Thymus (tissue), 14 donors: ENCODE data around the gene ST6GALNAC2. TPM values are rescaled to one million over a fixed set of nuclear protein-coding genes. Genes with fewer than 3 reads are reported as not detected.
A peak's percentile ranks its signal among the peaks of the same experiment; 100 is the strongest.

Source experiments
- DNase-seq, 9 donors: peaks; one replicate each; pipeline ENCODE4 v3.0.0-alpha.2; 2013; ENCODE audit warnings: low spot score in 9 of 9, low read depth in 6 of 9, missing footprints in 1 of 9
- H3K27ac ChIP-seq, 2 donors: one replicate each; pipeline ENCODE4 v1.5.1; 2013; ENCODE audit warnings: control low read depth in 1 of 2, low read depth in 1 of 2, low read length in 1 of 2, mild to moderate bottlenecking in 1 of 2, moderate library complexity in 1 of 2
- H3K27me3 ChIP-seq, 2 donors: one replicate each; pipeline ENCODE4 v1.5.1; 2013; ENCODE audit warnings: low read length in 1 of 2; ENCODE audit not compliant: control insufficient read depth in 2 of 2, insufficient read depth in 1 of 2
- H3K36me3 ChIP-seq, 2 donors: one replicate each; pipeline ENCODE4 v1.5.1; 2013; ENCODE audit warnings: low read length in 1 of 2, mild to moderate bottlenecking in 1 of 2, moderate library complexity in 1 of 2; ENCODE audit not compliant: control insufficient read depth in 2 of 2, insufficient read depth in 2 of 2
- H3K4me1 ChIP-seq, 2 donors: one replicate each; pipeline ENCODE4 v1.5.1; 2013; ENCODE audit warnings: low read length in 2 of 2; ENCODE audit not compliant: control insufficient read depth in 2 of 2, insufficient read depth in 2 of 2
- H3K4me3 ChIP-seq, 2 donors: one replicate each; pipeline ENCODE4 v1.5.1; 2013; ENCODE audit warnings: low read length in 2 of 2, control low read depth in 1 of 2, mild to moderate bottlenecking in 1 of 2
- H3K9me3 ChIP-seq, 2 donors: one replicate each; pipeline ENCODE4 v1.5.1; 2013; ENCODE audit warnings: low read length in 1 of 2, mild to moderate bottlenecking in 1 of 2; ENCODE audit not compliant: control insufficient read depth in 2 of 2, insufficient read depth in 1 of 2
- WGBS: extraction: QIAGEN DNeasy Blood & Tissue Kit; methylation state at CpG from one replicate; pipeline ENCODE4 v1.1.7; 2013; 5-methylcytosine and 5-hydroxymethylcytosine counted together
- long read RNA-seq, 10 donors: transcript quantifications; one replicate each; lab custom pipeline, GENCODE V29; 2026
- polyA plus RNA-seq: library from polyadenylated mRNA; stranded (reverse); fragments of 200-250 nt; gene quantifications from one replicate; pipeline ENCODE4 v1.2.3, GENCODE V29; 2013
- total RNA-seq: library from RNA; stranded (reverse); fragments of 120-200 nt; gene quantifications from one replicate; pipeline ENCODE4 v1.2.4, GENCODE V29; 2013
- donor health status: healthy.

ST6GALNAC2 gene
- 0.76 TPM for total RNA-seq
- 4.3 TPM for polyA plus RNA-seq
- long read RNA-seq, donor 1: 0 reads
- long read RNA-seq, donor 2: 0 reads
- long read RNA-seq, donor 3: 0 reads
- long read RNA-seq, donor 4: 0 reads
- long read RNA-seq, donor 5: 0 reads
- long read RNA-seq, donor 6: 0 reads
- long read RNA-seq, donor 7: 0 reads
- long read RNA-seq, donor 8: 0 reads
- long read RNA-seq, donor 9: 0 reads
- long read RNA-seq, donor 10: 0 reads

DNA sequence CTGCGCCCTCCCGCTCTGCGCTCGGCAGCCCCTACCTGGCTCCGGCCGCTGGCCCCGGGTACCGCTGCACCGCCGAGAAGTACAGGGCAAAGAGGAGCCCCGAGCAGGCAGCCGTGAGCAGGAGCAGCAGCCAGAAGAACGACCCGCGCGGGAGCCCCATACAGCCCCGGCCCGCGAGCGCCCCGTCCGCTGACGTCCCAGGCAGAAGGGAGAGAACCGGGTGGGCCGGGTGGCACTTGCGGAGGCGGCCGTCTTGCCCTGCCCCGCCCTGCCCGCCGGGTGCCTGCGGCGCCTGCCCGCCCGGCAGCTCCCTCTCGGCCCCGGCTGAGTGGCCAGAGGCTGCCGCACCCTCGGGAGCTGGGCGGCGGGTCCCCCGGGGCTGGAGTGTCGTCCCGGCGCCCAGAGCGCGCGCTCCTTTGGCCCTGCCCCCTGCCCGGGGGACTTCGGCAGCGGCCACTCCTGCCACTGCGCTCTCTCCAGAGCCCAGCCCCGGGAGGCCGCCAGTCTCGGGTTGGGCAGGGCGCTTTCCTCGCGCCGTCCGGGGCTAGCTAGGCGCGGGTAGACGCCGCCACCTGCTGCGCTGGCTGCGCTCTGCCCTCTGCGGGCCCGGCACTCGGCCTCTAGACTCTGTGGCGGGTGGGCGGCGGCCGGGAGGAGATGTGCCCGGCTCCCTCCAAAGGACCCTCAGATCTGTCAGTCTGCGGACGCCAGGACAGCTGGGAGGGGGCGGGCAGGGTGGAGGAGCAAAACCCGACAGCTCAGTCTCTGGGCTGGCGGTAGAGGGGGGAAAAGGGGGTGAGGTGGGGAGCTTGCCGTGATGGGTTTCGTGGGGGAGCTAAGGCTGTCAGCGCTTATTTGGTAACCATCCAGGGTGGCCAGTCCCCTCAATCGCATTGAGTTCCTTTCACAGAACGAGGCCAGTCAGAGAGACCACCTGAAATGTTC is at the start of gene ST6GALNAC2:
ST6GALNAC2 (minus strand) TSS at position 212 of the 945 bp plus-strand sequence; CDS start at position 160, 52 bp downstream.
- 2% methylated on average over 84 of the region's 84 CpGs for WGBS

DNA sequence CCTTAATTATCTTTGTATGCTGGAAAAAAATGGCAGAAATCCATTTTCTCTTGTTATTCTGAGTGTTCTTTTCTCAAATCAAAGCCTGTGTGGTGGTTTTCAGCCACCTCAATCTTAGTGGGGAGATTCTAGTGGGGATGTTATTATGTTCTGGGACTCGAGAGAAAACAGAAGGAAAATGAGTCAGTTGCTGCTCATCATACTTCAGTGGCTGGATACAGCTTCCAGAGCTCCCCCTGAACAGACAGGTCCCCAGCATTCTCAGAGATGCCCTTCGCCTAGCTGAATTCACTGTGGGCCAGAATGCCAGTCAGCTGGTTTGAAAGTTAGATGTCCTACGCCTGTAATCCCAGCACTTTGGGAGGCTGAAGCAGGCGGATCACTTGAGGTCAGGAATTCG is 49.4 kb upstream of the ST6GALNAC2 start:
- no peaks in the 10 kb centered on the region for H3K27me3 ChIP-seq
- H3K4me3 ChIP-seq: no peak overlapping the region
- H3K4me1 ChIP-seq: no peaks in the 10 kb centered on the region
- no peak for DNase-seq
- 96% methylated on average over 5 of the region's 5 CpGs for WGBS
- H3K27ac ChIP-seq: no peak overlapping the region
- H3K9me3 ChIP-seq: no peaks in the 10 kb centered on the region
- no peaks in the 10 kb centered on the region for H3K36me3 ChIP-seq

More for the DNA sequence above, at the start of gene ST6GALNAC2:
- H3K4me3 ChIP-seq: peak within 1 kb of the TSS; percentile 5 to 41
- H3K9me3 ChIP-seq: peaks cover 0 to 10% of the 10 kb centered on the region in 2 donors
- H3K27me3 ChIP-seq: peaks cover 42 to 82% of the 10 kb centered on the region in 2 donors
- peaks cover 5 to 16% of the 10 kb centered on the region in 2 donors for H3K4me1 ChIP-seq
- no peak for DNase-seq
- H3K27ac ChIP-seq: no peak within 1 kb of the TSS
- H3K36me3 ChIP-seq: no peaks in the 10 kb centered on the region

DNA sequence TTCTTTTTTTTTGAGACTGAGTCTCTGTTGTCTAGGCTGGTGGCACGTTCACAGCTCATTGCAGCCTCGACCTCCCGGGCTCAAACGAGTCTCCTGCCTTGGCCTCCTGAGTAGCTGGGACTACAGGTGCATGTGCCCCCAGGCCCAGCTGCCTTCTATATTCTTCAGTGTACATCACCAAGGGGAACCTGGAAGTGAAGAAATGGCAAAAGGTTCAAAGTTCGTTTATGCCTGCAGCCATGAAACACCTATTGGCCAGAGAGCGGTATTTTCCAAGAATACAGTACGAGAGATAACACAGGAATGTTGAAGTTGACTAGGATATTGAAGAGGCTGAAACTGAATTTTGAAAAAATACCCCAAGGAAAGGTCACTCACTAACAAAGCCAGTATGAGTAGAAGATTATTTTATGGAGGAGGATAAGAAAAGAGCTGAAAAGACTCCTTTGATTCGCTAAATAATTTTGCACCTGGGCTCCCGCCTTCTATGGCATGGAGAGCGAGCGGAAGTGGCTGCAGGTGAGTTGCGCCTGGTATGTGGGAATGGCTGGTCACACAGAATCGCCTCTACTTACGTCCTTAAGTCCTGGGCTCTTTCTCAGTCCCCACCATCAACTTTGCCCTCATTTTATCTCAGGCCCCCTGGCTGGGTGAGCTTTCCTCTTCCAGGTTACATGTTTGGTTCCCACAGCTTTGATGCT is 48.1 kb upstream of the ST6GALNAC2 start:
- no peak for DNase-seq
- no peaks in the 10 kb centered on the region for H3K4me1 ChIP-seq
- no peaks in the 10 kb centered on the region for H3K9me3 ChIP-seq
- no peak overlapping the region for H3K27ac ChIP-seq
- no peaks in the 10 kb centered on the region for H3K36me3 ChIP-seq
- no peaks in the 10 kb centered on the region for H3K27me3 ChIP-seq
- WGBS: 97% methylated on average over 14 of the region's 14 CpGs
- no peak overlapping the region for H3K4me3 ChIP-seq

DNA sequence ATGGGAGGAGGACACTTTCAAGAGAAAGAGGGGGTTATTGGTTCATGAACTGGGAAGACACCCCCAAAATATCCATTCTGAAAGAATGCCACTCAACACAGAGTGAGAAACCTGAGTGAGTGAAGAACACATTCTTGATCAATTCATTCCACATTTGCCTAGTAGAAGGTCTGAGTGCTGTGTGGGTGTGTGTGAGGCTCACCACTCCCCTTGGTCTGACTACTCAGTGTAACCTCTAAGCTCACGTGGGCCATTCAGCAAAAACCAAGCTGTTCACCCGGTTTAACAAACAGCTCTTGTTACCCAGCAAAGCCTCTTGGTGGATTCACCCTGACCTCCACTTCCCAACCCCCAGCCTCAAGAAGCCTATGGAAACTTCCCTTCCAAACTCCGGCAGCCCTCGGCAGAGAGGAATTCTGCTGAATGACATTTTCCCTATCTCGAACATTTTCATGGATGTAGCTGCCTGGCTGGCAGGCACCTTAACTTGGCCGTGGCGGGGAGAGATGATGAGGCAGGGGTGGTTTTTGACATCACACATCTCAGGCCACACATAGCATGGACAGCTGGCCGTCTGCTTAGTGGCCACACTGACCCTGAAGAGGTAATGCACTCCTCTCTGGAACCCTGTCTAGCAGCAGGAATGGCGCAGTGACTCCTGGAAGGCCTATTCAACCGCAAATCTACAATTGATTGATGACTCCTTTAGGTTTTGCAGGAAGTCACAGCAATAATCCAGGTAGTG is 46.3 kb upstream of the ST6GALNAC2 start:
- Histone ChIP-seq H3K4me3 (no peak overlapping the region), H3K27me3 (no peaks in the 10 kb centered on the region), H3K27ac (no peak overlapping the region), H3K9me3 (no peaks in the 10 kb centered on the region), H3K36me3 (no peaks in the 10 kb centered on the region), H3K4me1 (no peaks in the 10 kb centered on the region)
- no peak for DNase-seq
- WGBS: 87% methylated on average over 10 of the region's 10 CpGs

DNA sequence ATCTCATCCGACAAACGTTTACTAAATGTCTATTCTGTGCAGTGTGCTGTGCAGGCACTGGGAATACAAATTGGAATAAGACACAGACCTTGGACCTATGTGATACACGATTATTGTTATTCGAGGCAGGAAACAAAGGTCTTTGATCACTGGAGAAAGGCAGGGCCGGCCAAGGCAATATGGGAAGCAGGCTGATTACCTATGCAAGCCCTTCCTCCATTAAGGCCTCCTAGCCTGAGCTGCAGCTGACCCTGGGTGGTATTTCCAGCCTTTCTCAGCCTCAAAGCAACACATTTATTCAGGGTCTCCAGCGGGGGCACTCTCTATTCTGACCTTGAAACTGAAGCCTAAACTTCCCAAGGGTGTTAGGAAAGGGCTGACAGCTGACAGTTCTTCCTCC is 44.5 kb upstream of the ST6GALNAC2 start:
- H3K9me3 ChIP-seq: no peaks in the 10 kb centered on the region
- H3K36me3 ChIP-seq: no peaks in the 10 kb centered on the region
- H3K27me3 ChIP-seq: peaks cover 0 to 2% of the 10 kb centered on the region in 2 donors
- H3K4me3 ChIP-seq: no peak overlapping the region
- 94% methylated on average over 6 of the region's 6 CpGs for WGBS
- DNase-seq: no peak
- no peaks in the 10 kb centered on the region for H3K4me1 ChIP-seq
- no peak overlapping the region for H3K27ac ChIP-seq

DNA sequence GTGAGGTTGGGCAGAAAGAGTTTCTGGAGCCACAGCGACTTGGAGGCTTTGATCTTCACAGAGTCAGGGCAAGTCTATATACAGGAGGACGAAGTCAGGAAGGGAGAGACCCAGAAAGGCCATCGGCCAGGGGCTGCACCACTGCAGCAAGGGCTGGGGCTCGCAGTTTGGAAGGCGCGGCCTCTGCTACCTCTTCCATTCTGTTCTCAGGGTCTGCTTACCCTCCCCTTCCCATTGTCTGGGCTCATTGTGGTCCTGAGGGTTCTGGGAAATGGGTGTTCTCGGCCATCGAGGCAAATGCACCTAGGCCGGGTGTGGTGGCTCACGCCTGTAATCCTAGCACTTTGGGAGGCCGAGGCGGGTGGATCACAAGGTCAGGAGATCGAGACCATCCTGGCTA is 41.9 kb upstream of the ST6GALNAC2 start:
- no peaks in the 10 kb centered on the region for H3K36me3 ChIP-seq
- no peak for DNase-seq
- no peak overlapping the region for H3K4me3 ChIP-seq
- H3K27ac ChIP-seq: no peak overlapping the region
- peaks cover 0 to 2% of the 10 kb centered on the region in 2 donors for H3K4me1 ChIP-seq
- H3K27me3 ChIP-seq: peaks cover 0 to 8% of the 10 kb centered on the region in 2 donors
- 96% methylated on average over 13 of the region's 13 CpGs for WGBS
- H3K9me3 ChIP-seq: no peaks in the 10 kb centered on the region

DNA sequence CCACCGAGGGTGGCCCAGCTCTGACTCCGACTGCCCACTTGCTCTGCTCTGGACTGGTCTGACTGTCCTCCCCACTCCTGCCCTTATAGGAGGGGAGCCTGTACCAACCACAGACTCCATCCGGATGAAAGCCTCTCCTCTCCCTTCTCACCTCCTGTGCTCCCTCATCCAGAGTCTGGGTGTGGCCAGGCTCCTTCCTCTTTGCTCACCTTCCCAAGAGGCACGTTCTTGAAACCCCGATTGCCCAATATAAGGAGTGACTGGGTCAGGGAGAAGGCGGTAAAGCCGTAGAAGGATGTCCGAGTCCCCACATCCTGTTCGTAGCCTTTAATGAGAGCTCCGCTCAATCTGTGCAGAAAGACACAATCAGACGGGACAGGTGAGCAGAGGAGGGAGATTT is 40.8 kb upstream of the ST6GALNAC2 start:
- DNase-seq: no peak
- Histone ChIP-seq H3K27me3 (peaks cover 0 to 8% of the 10 kb centered on the region in 2 donors), H3K27ac (no peak overlapping the region), H3K4me1 (peaks cover 0 to 2% of the 10 kb centered on the region in 2 donors), H3K4me3 (no peak overlapping the region), H3K9me3 (no peaks in the 10 kb centered on the region), H3K36me3 (no peaks in the 10 kb centered on the region)
- 86% methylated on average over 11 of the region's 11 CpGs for WGBS

DNA sequence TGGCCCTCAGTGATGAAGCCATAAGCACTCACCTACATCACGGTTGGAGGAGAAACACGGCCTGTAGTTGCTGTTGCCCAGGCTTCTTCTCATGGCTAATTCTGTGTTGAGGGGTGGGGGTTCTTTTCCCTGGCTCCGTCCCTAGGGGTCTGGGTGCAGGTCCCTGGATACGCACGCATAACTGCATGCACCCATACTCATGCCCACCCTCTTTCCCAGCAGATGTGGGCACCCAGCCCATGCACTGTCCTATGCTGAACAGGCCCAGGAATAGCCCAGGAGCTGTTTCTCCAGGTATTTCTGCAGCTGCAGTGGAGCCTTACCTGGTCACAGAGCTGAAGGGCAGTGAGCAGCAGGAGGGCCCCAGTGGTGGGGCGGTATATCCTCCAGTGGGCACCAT is 39.8 kb upstream of the ST6GALNAC2 start:
- Histone ChIP-seq H3K4me3 (no peak overlapping the region), H3K27ac (no peak overlapping the region), H3K9me3 (no peaks in the 10 kb centered on the region), H3K4me1 (peaks cover 0 to 2% of the 10 kb centered on the region in 2 donors), H3K36me3 (no peaks in the 10 kb centered on the region), H3K27me3 (peaks cover 0 to 8% of the 10 kb centered on the region in 2 donors)
- no peak for DNase-seq
- 89% methylated on average over 6 of the region's 6 CpGs for WGBS
